NB4 (cell line): ENCODE results near the gene ZNF423.

ENCODE experiments used
- DNase-seq: peaks from one replicate; pipeline ENCODE4 v3.0.0; 2010; ENCODE audit warnings: low read depth
- H3K4me3 ChIP-seq: one replicate; pipeline ENCODE4 v1.5.1; 2011; ENCODE audit warnings: mild to moderate bottlenecking, low read depth, low read length, moderate library complexity
- CTCF ChIP-seq: IDR thresholded peaks from one replicate; pipeline ENCODE4 v1.5.1; 2012; ENCODE audit warnings: low read depth, low read length
- MYC ChIP-seq: IDR thresholded peaks from 2 replicates; pipeline ENCODE4 v1.6.1; 2011; ENCODE audit warnings: low read depth, low read length
- POLR2A ChIP-seq: IDR thresholded peaks from 2 replicates; pipeline ENCODE4 v1.6.1; 2011; ENCODE audit warnings: mild to moderate bottlenecking; ENCODE audit not compliant: insufficient read length; ENCODE audit errors: extremely low read depth
- TF ChIP-seq, protein P1 (sequence below): IDR thresholded peaks from 2 replicates; pipeline ENCODE4 v1.6.1; 2011; ENCODE audit warnings: low read depth, low read length

ZNF423 gene

GRCh38 chr16:49670627-49671026, 185.3 kb downstream of the ZNF423 start:
- TF ChIP-seq, protein P1, sequence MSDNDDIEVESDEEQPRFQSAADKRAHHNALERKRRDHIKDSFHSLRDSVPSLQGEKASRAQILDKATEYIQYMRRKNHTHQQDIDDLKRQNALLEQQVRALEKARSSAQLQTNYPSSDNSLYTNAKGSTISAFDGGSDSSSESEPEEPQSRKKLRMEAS: no peak
- no peak for TF ChIP-seq MYC
- TF ChIP-seq CTCF: no peak
- TF ChIP-seq POLR2A: no peak

GRCh38 chr16:49665482-49666230, 190.3 kb downstream of the ZNF423 start:
- H3K4me3 ChIP-seq: no peak overlapping the region
- TF ChIP-seq, protein P1: no peak
- TF ChIP-seq MYC (no peak), CTCF (no peak), POLR2A (no peak)
- DNase-seq: no peak

More at GRCh38 chr16:49670627-49671026, 185.3 kb downstream of the ZNF423 start:
- no peak for DNase-seq
- no peak overlapping the region for H3K4me3 ChIP-seq

- TF ChIP-seq POLR2A (no peak), MYC (no peak)
- TF ChIP-seq, protein P1: no peak
- no peak for DNase-seq
- H3K4me3 ChIP-seq: no peak overlapping the region
Observed at GRCh38 chr16:49664221-49665215, 191.4 kb downstream of the ZNF423 start.

GRCh38 chr16:49663081-49664065, 192.5 kb downstream of the ZNF423 start:
- no peak for DNase-seq
- H3K4me3 ChIP-seq: no peak overlapping the region
- TF ChIP-seq CTCF: no peak
- no peak for TF ChIP-seq MYC
- TF ChIP-seq, protein P1: no peak
- no peak for TF ChIP-seq POLR2A

- no peak overlapping the region for H3K4me3 ChIP-seq
- DNase-seq: no peak
- TF ChIP-seq POLR2A (no peak), MYC (no peak), CTCF (no peak)
- TF ChIP-seq, protein P1: no peak
Observed at GRCh38 chr16:49662569-49662968, 193.3 kb downstream of the ZNF423 start.
